ENCODE results near the gene DAGLA.

The DAGLA gene

DNA sequence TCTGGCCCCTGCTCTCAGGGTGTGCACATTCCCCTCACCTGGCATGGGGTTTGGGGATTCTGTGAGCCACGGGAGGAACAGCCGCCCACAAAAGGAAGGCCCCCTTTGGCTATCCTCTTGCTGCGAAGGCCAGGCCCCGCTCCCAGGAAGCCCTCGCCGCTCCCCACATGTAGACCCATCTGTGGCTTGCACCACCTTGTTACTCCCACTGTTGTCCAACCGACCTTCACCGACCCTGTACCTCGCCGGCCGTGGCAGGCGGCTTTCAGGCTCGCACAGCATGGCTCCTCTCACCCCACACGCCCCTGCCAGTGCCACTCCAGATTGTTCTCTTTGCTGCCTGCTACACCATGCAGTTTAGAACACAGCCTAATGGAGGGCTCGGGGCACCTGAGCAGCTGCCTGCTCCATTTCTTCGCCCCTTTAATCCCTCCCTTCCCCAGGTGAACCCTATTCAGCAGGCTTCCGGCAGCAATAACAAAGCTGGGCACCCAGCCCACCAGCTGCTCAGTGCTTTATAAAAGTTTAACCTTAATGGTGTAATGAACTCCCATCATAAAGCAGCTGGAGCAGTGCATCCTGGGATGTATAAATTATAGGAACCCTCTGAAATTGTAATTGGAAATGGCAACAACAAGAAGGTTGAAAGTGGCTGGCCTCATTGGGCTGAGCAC, 10.7 kb downstream of the DAGLA start:
- Mint-ChIP-seq H3K27me3 (peaks cover 0 to 17% of the 10 kb centered on the region in 2 donors), H3K27ac (no peak overlapping the region), H3K4me1 (ENCODE audit: low read depth in 2 of 2) (peaks cover 4 to 5% of the 10 kb centered on the region in 2 donors), H3K9me3 (no peaks in the 10 kb centered on the region), H3K4me3 (no peak overlapping the region), H3K36me3 (ENCODE audit: insufficient read depth) (peaks cover 3% of the 10 kb centered on the region)
- no peak for ATAC-seq (replicated peaks)
- DNase-seq, result no peak

GRCh38 chr11:61691380-61692156, 11.4 kb downstream of the DAGLA start:
- ATAC-seq (replicated peaks) (no peak), DNase-seq (no peak)
- Mint-ChIP-seq H3K27me3 (peaks cover 0 to 13% of the 10 kb centered on the region in 2 donors), H3K27ac (no peak overlapping the region), H3K36me3 (ENCODE audit: insufficient read depth) (peaks cover 6% of the 10 kb centered on the region), H3K4me1 (ENCODE audit: low read depth in 2 of 2) (peaks cover 9% of the 10 kb centered on the region in 2 donors), H3K9me3 (no peaks in the 10 kb centered on the region), H3K4me3 (no peak overlapping the region)

DNA sequence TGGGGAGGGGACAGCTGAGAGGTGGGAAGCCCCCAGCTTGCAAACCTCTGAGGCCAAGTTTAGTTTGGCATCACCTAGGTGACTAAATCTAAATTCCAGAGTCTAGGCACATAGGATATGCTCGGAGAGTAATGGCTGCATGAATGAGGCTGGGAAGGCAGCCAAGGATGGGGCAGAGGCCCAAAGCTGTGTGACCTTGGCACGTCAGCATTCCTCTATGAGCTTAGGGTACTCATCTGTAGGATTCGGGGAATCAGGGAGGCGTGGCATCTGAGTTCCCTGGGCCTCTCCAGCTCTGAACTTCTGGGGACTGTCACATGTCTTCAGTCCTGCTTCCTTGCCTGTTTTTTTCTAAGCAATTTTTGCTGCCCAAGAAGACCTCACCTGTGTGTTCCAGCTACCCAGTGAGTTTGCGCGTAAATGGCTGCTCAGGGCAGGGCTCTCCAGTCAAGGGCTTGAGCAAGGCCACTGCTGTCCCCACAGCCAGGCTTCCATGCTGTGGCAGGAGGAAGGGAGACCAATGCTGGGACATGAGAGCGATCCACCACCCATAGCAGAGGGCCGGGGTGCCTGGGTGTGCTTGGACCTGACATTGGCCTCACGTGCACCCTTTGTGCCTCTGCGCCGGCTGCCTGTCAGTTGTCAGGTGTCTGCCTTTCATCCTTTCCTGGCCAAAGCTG, 13.9 kb downstream of the DAGLA start:
- ATAC-seq (replicated peaks) (no peak), DNase-seq (no peak)
- Mint-ChIP-seq H3K4me1 (ENCODE audit: low read depth in 2 of 2) (peaks cover 9 to 15% of the 10 kb centered on the region in 2 donors), H3K27me3 (no peaks in the 10 kb centered on the region), H3K4me3 (no peak overlapping the region), H3K27ac (no peak overlapping the region), H3K9me3 (no peaks in the 10 kb centered on the region), H3K36me3 (ENCODE audit: insufficient read depth) (peaks cover 8% of the 10 kb centered on the region)

DNA sequence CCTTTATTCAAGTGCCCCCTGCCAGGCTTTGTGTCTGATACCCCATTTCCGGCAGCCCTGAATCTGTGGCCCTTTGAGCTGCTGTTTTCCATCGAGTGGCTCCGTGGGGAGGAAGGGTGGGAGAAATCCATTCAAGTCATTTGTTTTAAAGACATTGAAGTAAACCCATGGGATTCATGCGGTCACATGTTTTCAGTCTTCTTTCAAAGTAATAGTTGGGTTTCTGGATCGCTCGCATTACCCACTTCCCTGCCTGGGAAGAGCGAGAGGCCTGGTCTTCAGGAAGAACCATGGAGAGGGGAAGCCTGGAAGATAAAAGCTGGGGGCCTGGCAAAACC, 14.4 kb downstream of the DAGLA start:
- peaks cover 9 to 15% of the 10 kb centered on the region in 2 donors for H3K4me1 Mint-ChIP-seq (ENCODE audit: low read depth in 2 of 2)
- no peak overlapping the region for H3K27ac Mint-ChIP-seq
- H3K9me3 Mint-ChIP-seq, result no peaks in the 10 kb centered on the region
- DNase-seq (no peak), ATAC-seq (replicated peaks) (no peak)
- H3K27me3 Mint-ChIP-seq, result no peaks in the 10 kb centered on the region
- H3K36me3 Mint-ChIP-seq (ENCODE audit: insufficient read depth), result peaks cover 8% of the 10 kb centered on the region
- no peak overlapping the region for H3K4me3 Mint-ChIP-seq

DNA sequence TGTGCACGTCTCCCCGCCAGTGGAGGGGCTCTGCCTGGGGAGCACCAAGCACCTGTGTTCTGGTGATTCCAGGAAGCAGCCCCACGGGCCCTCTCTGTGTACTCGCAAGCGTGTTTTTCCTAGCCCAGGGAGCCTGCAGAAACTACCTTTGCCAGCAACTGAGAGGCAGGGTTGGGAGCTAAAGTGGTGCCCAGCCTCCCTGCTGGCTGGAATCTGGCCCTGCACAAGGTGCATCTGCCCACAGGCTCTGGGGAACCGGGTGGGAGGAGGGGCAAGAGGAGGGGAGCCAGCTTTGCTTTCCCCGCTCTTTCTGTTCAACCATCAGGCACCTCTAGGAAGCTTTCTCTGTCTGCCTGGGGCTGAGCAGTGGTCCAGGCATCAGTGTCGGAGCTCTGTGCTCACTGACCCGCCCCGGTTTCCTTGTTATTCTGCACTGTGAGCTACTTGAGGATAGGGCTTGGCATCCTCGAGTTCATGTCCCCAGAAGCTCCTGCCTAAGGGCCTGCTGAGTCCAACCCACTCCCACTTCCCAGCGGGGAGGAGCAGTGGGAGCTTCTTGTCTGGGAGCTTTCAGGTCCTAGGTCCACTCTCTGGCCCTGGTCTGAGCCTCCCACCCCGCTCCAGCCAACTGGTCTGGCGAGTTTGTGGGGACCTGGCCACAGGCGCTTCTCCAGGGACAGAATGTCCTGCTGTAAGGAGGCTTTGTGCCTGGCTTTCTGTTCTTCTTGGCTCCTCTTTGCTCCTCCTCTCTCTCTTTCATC, 14.9 kb downstream of the DAGLA start:
- Mint-ChIP-seq H3K36me3 (ENCODE audit: insufficient read depth) (peaks cover 8% of the 10 kb centered on the region), H3K27ac (peak overlapping the region; percentile 95 to 96), H3K9me3 (no peaks in the 10 kb centered on the region), H3K4me1 (ENCODE audit: low read depth in 2 of 2) (peaks cover 9 to 15% of the 10 kb centered on the region in 2 donors), H3K4me3 (peak overlapping the region; percentile 72 to 79), H3K27me3 (no peaks in the 10 kb centered on the region)
- DNase-seq (no peak), ATAC-seq (replicated peaks) (no peak)

DNA sequence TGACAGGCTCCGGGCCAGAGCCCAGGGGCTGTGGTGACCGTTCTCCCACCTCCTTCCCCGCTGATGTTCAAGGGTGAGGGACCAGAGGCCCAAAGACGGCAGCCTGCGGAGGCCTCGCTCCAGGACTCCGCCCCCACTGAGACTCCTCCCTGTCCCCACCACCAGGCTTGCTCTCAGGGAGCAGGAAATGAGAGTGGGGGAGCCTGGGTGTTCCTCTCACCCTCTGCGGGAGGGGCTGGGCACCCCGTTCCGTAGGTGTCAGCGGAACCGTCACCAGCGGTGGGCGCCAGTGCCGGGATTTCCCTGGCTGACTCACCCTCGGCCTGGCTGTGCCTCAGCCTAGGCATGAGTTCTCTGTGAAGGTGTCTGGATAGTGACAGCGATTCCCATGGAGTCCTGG, 15.7 kb downstream of the DAGLA start:
- peak overlapping the region; percentile 72 to 79 for H3K4me3 Mint-ChIP-seq
- peaks cover 8% of the 10 kb centered on the region for H3K36me3 Mint-ChIP-seq (ENCODE audit: insufficient read depth)
- DNase-seq, result peak; percentile 91 to 92 (median 91)
- H3K9me3 Mint-ChIP-seq, result no peaks in the 10 kb centered on the region
- H3K4me1 Mint-ChIP-seq (ENCODE audit: low read depth in 2 of 2), result peaks cover 9 to 15% of the 10 kb centered on the region in 2 donors
- ATAC-seq (replicated peaks), result peak; percentile 98
- no peaks in the 10 kb centered on the region for H3K27me3 Mint-ChIP-seq
- peak overlapping the region; percentile 95 to 96 for H3K27ac Mint-ChIP-seq

GRCh38 chr11:61696602-61697001, 16.4 kb downstream of the DAGLA start:
- no peak for ATAC-seq (replicated peaks)
- Mint-ChIP-seq H3K4me3 (peak overlapping the region in 1 of 2 donors; percentile 21), H3K9me3 (no peaks in the 10 kb centered on the region), H3K27me3 (no peaks in the 10 kb centered on the region), H3K4me1 (ENCODE audit: low read depth in 2 of 2) (peaks cover 9 to 15% of the 10 kb centered on the region in 2 donors), H3K27ac (peak overlapping the region; percentile 95 to 96), H3K36me3 (ENCODE audit: insufficient read depth) (peaks cover 8% of the 10 kb centered on the region)
- peak in 2 of 3 experiments; percentile 13 to 15 for DNase-seq

- no peak for DNase-seq
- H3K36me3 Mint-ChIP-seq (ENCODE audit: insufficient read depth), result peaks cover 8% of the 10 kb centered on the region
- no peak for ATAC-seq (replicated peaks)
- no peaks in the 10 kb centered on the region for H3K27me3 Mint-ChIP-seq
- H3K27ac Mint-ChIP-seq, result peak overlapping the region; percentile 95 to 96
- H3K4me1 Mint-ChIP-seq (ENCODE audit: low read depth in 2 of 2), result peaks cover 9 to 15% of the 10 kb centered on the region in 2 donors
- no peaks in the 10 kb centered on the region for H3K9me3 Mint-ChIP-seq
- no peak overlapping the region for H3K4me3 Mint-ChIP-seq
Measured at GRCh38 chr11:61697078-61697502, 16.9 kb downstream of the DAGLA start.

DNA sequence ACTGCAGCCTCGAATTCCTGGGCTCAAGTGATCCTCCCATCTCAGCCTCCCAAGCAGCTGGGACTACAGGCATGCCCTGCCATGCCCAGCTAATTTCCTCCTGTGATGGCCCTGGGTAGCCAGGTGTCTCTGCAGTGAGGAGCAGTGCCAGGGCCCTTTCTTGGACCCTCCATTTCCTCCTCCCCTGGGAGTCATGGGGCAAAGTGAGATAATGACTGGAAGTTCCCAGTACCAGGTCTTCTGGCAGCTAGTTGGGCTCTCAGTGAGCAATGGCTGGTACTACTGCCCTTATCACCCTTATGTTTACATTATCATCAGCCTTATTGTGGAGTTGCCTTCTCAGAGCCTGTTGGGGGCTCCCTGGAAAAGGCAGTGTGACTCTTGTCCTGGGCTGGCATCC, 17.6 kb downstream of the DAGLA start:
- Mint-ChIP-seq H3K36me3 (ENCODE audit: insufficient read depth) (peaks cover 9% of the 10 kb centered on the region), H3K27me3 (no peaks in the 10 kb centered on the region), H3K9me3 (no peaks in the 10 kb centered on the region), H3K4me1 (ENCODE audit: low read depth in 2 of 2) (peaks cover 13 to 19% of the 10 kb centered on the region in 2 donors), H3K4me3 (peak overlapping the region in 1 of 2 donors; percentile 22), H3K27ac (peak overlapping the region; percentile 74 to 95)
- ATAC-seq (replicated peaks), result no peak
- DNase-seq, result no peak

- peak overlapping the region in 1 of 2 donors; percentile 22 for H3K4me3 Mint-ChIP-seq
- peaks cover 11% of the 10 kb centered on the region for H3K36me3 Mint-ChIP-seq (ENCODE audit: insufficient read depth)
- DNase-seq, result no peak
- H3K27me3 Mint-ChIP-seq, result no peaks in the 10 kb centered on the region
- no peaks in the 10 kb centered on the region for H3K9me3 Mint-ChIP-seq
- peak overlapping the region; percentile 74 to 79 for H3K27ac Mint-ChIP-seq
- ATAC-seq (replicated peaks), result no peak
- H3K4me1 Mint-ChIP-seq (ENCODE audit: low read depth in 2 of 2), result peaks cover 16 to 24% of the 10 kb centered on the region in 2 donors
Measured at GRCh38 chr11:61698173-61698948, 18.2 kb downstream of the DAGLA start.

DNA sequence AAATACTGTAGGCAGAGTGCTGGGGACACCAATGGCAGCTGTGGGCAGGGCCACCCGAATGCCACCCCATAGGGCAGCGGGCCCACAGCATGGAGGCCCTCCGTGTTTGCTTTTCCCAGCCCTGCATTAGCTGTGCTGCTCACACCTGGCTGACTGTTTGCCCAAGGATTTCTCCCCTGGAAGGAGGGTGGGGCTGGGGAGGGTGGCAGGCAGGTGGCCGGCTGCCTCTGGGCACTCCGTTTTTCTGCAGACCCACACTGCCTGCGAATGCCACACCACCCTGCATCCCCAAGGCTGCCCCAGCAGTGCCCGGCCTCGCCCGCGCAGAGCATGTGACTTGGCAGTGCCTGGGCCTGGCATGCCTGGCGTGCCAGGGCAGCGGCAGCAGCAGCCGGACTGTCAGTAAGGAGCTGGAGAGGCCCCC, 19.6 kb downstream of the DAGLA start:
- Mint-ChIP-seq H3K27me3 (no peaks in the 10 kb centered on the region), H3K27ac (no peak overlapping the region), H3K9me3 (no peaks in the 10 kb centered on the region), H3K4me1 (ENCODE audit: low read depth in 2 of 2) (peaks cover 16 to 24% of the 10 kb centered on the region in 2 donors), H3K36me3 (ENCODE audit: insufficient read depth) (peaks cover 11% of the 10 kb centered on the region), H3K4me3 (no peak overlapping the region)
- ATAC-seq (replicated peaks) (no peak), DNase-seq (no peak)

DNA sequence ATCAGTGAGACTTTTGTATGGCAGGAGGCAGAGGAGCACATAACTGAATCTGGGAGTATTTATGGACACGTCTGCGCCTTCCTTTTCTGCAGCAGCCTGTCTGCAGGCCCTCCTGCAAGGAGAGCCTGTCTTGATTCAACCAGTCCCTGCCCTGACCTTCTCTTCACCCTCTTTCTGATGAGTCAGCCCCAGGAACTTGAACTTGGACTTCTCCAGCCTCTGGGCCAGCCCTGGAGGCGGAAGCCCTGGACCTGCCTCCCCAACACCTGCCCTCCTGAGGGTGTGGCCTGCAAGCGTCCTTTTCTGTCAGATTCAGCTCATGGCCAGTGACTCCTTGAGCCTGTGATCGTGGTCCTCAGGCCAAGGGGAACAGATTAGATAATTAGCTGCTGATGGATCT, 20.0 kb downstream of the DAGLA start:
- H3K4me3 Mint-ChIP-seq, result no peak overlapping the region
- DNase-seq (no peak), ATAC-seq (replicated peaks) (no peak)
- peaks cover 11% of the 10 kb centered on the region for H3K36me3 Mint-ChIP-seq (ENCODE audit: insufficient read depth)
- H3K27me3 Mint-ChIP-seq, result peaks cover 0 to 3% of the 10 kb centered on the region in 2 donors
- H3K27ac Mint-ChIP-seq, result no peak overlapping the region
- H3K9me3 Mint-ChIP-seq, result no peaks in the 10 kb centered on the region
- H3K4me1 Mint-ChIP-seq (ENCODE audit: low read depth in 2 of 2), result peaks cover 16 to 24% of the 10 kb centered on the region in 2 donors

Measured in effector memory CD8-positive, alpha-beta T cell (primary cell).